Activated T-cell treated with anti-CD3 and anti-CD28 coated beads, Interleukin-2, amount 50 U/mL, for 72 hours (primary cell): ENCODE data around the gene SUSD1. TPM values are rescaled to one million over a fixed set of nuclear protein-coding genes. Genes with fewer than 3 reads are reported as not detected.

Experiments used
- ATAC-seq, 2 donors: fragments of 150-1000 bp; cut with Tn5 transposase; replicated peaks in 1 of 2; 2 replicates each; pipeline ENCODE4 v1.10.0; 2021; ENCODE audit warnings: moderate library complexity in 2 of 2, mild to moderate bottlenecking in 1 of 2
- DNase-seq, 2 donors: peaks; one replicate each; pipeline ENCODE4 v3.0.0; 2021 to 2022; ENCODE audit warnings: mixed read lengths in 1 of 2
- H3K27ac Mint-ChIP-seq: one replicate; pipeline ENCODE4 v1.8.0; 2022; ENCODE audit warnings: mild to moderate bottlenecking, moderate library complexity, mixed read lengths
- H3K27me3 Mint-ChIP-seq: one replicate; pipeline ENCODE4 v1.8.0; 2022; ENCODE audit warnings: low read depth, mixed read lengths
- H3K36me3 Mint-ChIP-seq, 2 donors: one replicate each; pipeline ENCODE4 v1.8.0; 2022; ENCODE audit warnings: mixed read lengths in 2 of 2, mild to moderate bottlenecking in 1 of 2; ENCODE audit not compliant: insufficient read depth in 2 of 2
- H3K4me1 Mint-ChIP-seq: one replicate; pipeline ENCODE4 v1.8.0; 2022; ENCODE audit warnings: low read depth, mixed read lengths
- H3K4me3 Mint-ChIP-seq, 2 donors: one replicate each; pipeline ENCODE4 v1.8.0; 2022; ENCODE audit warnings: mild to moderate bottlenecking in 2 of 2, mixed read lengths in 2 of 2, moderate library complexity in 2 of 2
- H3K9me3 Mint-ChIP-seq, 2 donors: one replicate each; pipeline ENCODE4 v1.8.0; 2022; ENCODE audit warnings: mixed read lengths in 2 of 2
- total RNA-seq, 2 donors: library from RNA; stranded (reverse); gene quantifications; one replicate each; pipeline ENCODE4 v1.2.3, GENCODE V29; 2022

The SUSD1 gene
- total RNA-seq, 2 donors from 2014 or later = 6.6 to 9.9 TPM

DNA sequence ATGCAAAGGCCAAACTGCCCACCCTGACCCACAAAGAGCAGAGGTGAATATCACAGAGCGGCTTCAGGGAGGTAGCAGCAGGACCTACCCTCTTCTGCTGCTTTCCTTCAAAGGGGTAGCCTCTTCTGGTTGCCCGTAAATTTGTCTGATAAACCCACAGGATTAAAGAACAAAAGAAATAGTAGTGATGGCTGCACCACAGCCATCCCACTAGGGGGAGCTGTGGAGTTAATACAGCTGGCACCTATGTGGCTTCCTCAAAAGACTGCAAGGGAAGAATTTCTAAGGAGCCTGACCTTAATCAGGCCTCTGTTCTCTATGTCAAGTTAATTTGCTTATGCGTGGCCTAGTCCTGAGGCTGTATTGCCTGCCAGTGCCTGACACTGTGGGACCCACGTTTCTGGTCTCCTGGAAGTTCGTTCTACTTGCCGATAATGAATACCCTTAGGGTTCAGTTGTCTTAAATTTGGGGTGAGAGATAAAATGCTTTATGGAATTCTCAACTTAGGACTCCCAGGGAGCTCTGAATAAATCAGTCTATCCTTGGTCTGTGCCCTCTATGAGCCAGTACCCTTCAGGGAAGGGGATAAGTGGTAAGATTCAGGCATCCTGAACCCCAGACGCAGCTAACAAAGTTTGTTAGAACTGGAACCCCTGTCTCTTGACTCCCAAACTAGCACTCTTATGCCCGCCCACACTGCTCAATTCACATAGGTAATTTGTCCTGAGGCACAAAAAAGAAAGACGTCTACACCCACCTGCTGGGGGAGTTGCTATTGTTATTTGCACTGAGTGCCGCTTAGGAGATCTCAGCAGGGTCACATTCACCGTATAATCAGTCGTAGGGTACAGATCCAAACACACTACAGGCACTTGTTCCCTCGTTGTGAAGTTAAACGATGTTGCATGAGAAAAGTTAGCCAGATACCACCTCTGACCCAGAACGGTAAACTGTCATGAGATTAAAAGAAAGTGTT, 77.1 kb downstream of the SUSD1 start:
- ATAC-seq (peak; percentile 69 to 78), DNase-seq (peak; percentile 59 to 80)
- H3K9me3 Mint-ChIP-seq = no peaks in the 10 kb centered on the region
- H3K4me3 Mint-ChIP-seq = no peak overlapping the region
- H3K27ac Mint-ChIP-seq = no peak overlapping the region
- H3K36me3 Mint-ChIP-seq = no peaks in the 10 kb centered on the region
- no peaks in the 10 kb centered on the region for H3K27me3 Mint-ChIP-seq
- H3K4me1 Mint-ChIP-seq = peaks cover 21% of the 10 kb centered on the region

DNA sequence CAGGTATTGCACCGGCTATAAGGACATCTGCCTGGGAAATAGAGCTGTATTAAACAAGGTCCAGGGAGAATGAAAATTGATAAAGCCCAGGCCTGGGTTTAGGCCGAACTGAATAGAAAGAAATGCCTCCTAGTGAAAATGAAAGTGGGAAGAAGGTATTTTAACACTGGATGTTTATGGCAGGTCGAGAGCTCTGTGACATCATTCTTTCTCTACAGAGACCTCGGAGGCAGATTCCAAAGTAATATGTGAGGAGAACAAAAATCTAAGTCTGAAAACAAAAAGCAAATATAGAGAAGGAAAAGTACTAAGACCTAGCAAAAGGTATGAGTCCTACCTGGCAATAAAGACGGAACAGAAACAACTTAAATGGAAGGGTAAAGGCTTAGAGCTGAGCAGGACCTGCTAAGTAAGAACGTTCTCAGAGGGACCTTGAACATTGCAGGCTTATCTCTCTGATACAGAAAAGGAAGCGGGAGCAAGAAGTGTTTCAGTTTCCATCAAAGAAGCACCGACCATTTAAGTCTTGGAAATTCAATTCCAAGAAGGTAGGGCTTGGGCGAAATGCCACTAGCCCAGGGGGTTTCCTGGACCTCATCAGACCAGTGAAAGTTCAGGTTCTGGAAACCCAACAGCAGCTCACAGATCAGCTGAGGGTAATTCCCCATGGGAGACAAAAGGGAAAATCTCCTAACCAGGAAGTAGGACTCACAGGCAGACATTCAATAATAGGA, 80.0 kb downstream of the SUSD1 start:
- H3K4me3 Mint-ChIP-seq = peak overlapping the region in 1 of 2 donors; percentile 48

DNA sequence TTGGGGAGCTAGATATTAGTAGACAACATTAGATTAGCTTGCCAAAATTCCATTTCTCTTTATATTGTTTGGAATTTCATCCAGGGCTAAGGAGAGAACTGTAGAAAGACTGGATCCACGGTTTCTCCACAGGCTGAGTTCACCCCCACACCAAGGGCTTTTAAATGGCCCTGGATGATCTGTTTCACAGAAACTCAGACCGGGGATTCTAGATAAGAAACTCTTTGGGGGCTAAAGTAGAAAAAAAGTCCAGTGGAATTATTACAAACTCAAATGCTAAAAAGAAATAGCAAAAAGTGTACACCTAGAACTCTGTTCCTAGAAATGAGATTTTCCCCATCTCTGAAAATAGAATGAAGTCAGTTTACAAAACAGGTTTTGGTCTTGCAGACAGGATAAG, 80.9 kb downstream of the SUSD1 start:
- DNase-seq = no peak
- no peak for ATAC-seq
- Mint-ChIP-seq H3K4me1 (peaks cover 21% of the 10 kb centered on the region), H3K27me3 (no peaks in the 10 kb centered on the region), H3K9me3 (no peaks in the 10 kb centered on the region), H3K36me3 (no peaks in the 10 kb centered on the region), H3K4me3 (no peak overlapping the region), H3K27ac (no peak overlapping the region)

More for the DNA sequence above, 80.0 kb downstream of the SUSD1 start:
- Mint-ChIP-seq H3K27me3 (no peaks in the 10 kb centered on the region), H3K4me1 (peaks cover 21% of the 10 kb centered on the region), H3K9me3 (no peaks in the 10 kb centered on the region), H3K36me3 (no peaks in the 10 kb centered on the region), H3K27ac (peak overlapping the region; percentile 2)
- no peak for ATAC-seq
- no peak for DNase-seq

DNA sequence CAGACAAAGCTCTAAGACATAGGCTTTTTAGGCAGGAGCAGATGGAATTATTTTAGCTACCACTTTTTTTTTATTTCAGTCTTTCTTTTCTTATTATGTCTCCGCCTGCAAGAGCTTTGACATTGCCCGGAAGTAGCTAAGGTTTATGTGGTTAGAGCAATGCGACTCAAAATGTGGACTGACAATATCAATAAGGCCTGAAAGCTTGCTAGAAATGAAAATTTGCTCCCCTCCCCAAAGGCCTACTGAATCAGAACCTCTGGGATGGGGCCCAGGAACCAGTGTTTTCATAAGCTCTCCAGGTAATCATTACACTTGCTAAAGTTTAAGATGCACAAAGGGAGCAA, 81.3 kb downstream of the SUSD1 start:
- peak in 1 of 2 donors; percentile 39 for ATAC-seq
- Mint-ChIP-seq H3K27me3 (no peaks in the 10 kb centered on the region), H3K27ac (peak overlapping the region; percentile 83), H3K9me3 (no peaks in the 10 kb centered on the region), H3K36me3 (no peaks in the 10 kb centered on the region), H3K4me1 (peaks cover 21% of the 10 kb centered on the region), H3K4me3 (peak overlapping the region in 1 of 2 donors; percentile 60)
- no peak for DNase-seq

DNA sequence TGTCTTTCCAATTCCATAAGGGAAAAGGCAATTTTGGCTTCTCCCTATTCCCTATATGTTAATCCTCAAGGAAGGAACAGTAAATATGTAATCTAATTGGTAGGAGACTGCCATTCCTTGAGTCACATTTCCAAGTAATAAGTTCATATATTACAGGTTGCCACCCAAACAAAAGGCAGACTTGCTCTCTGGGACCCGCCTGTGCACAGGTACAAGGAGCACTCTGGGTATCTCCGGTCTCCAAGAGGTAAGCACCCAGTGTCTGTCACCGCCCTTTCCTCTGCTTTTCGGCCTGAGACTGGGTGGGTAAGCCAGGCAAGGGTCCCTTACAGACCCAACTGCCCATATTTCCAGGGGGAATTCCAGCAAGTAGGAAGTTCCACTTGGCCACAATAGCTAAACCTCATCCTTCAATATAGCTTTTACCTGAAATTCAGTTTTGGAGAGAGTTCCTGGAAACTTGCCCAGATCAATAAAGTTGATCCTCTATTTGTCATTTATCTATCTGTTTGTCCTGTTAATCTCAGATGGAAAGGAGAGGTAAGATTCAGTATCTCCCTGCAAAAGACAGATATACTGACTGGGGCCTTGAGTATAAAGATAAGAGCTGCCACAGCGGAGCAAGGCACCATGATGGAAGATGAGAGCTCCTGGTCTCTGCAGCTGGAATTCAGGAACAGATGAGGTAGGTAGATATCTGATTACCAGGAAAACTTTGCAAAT, 81.8 kb downstream of the SUSD1 start:
- Mint-ChIP-seq H3K9me3 (no peaks in the 10 kb centered on the region), H3K4me1 (peaks cover 21% of the 10 kb centered on the region), H3K27ac (peak overlapping the region; percentile 53), H3K27me3 (no peaks in the 10 kb centered on the region), H3K4me3 (no peak overlapping the region), H3K36me3 (no peaks in the 10 kb centered on the region)
- ATAC-seq (no peak), DNase-seq (no peak)

DNA sequence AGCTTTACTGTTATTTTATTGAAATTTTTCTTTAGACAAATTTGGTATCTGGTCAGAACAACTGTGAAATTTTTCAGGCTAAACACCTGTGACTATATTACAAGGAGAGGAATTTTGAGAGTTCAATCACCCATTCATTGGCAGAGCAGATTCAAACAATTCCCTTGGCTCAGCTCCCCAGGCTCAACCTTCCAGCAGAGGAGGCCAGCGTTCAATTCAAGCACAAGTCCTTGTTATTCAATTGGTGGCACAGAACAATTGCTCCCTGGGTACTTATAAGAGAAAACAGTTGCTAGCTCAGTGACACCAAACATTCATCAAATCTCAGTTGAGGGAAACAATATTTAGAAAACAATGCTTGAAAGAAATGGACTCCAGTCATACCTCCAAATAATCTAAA, 83.3 kb downstream of the SUSD1 start:
- DNase-seq (no peak), ATAC-seq (no peak)
- Mint-ChIP-seq H3K27me3 (no peaks in the 10 kb centered on the region), H3K4me3 (no peak overlapping the region), H3K36me3 (no peaks in the 10 kb centered on the region), H3K27ac (no peak overlapping the region), H3K9me3 (no peaks in the 10 kb centered on the region), H3K4me1 (peaks cover 14% of the 10 kb centered on the region)

DNA sequence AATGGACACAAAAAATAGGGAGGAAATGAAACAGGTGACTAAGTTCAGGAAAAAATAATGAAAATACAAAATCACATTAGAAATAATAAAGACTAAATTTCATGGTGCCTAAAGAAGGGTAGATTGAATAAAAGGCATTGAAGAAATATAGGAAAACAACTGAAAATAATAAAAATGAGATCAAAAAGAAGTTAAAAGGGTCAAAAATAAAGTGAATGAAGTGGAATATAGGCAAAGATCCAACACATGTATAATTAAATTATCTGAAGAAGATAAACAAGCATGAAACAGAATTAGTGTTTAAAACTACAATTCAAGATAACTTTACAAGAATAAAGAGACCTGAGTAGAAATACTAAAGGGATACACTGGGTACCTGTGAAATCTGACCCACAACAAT, 87.6 kb downstream of the SUSD1 start:
- H3K36me3 Mint-ChIP-seq = peaks cover 0 to 2% of the 10 kb centered on the region in 2 donors
- DNase-seq (no peak), ATAC-seq (no peak)
- no peaks in the 10 kb centered on the region for H3K27me3 Mint-ChIP-seq
- no peaks in the 10 kb centered on the region for H3K9me3 Mint-ChIP-seq
- H3K27ac Mint-ChIP-seq = peak overlapping the region; percentile 16
- no peaks in the 10 kb centered on the region for H3K4me1 Mint-ChIP-seq
- H3K4me3 Mint-ChIP-seq = no peak overlapping the region

DNA sequence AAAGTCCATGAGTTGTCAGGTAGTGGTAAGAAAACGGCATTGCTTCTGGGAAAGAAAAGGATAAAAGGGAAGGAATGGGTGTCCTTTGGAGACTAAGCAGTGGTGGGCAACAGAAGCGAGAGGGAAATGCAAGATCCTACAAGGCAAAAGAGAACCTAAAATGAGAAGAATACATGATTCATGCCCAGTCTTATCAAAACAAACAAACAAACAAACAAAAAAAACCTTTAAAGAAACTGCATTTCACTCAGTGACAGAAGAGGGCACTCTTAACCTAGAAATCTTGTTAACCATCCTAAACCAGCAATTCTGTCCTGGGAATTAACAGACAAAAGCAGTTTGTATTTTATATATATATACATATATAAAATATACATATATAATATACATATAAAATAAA, 88.5 kb downstream of the SUSD1 start:
- DNase-seq = no peak
- no peaks in the 10 kb centered on the region for H3K4me1 Mint-ChIP-seq
- H3K27me3 Mint-ChIP-seq = no peaks in the 10 kb centered on the region
- H3K27ac Mint-ChIP-seq = no peak overlapping the region
- no peaks in the 10 kb centered on the region for H3K9me3 Mint-ChIP-seq
- no peak overlapping the region for H3K4me3 Mint-ChIP-seq
- ATAC-seq = no peak
- H3K36me3 Mint-ChIP-seq = peaks cover 0 to 2% of the 10 kb centered on the region in 2 donors

DNA sequence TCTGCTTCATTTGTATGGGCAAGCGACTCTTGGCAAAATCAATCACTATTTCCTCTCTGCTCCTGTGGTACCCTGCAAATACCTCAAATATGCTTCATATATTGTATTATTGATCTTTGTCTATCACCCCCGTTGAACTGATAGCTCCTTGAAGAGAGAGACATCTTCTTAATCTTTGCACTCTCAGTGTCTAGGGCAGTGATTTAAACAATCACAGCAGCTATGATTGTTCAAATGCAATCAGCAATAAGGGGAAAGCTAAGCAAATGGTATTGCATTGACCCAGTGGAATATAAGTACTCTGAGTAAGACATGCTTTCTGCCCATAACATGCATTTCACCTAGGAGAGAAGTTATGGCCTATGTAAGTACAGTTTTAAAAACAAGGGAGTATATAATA, 90.2 kb downstream of the SUSD1 start:
- DNase-seq (no peak), ATAC-seq (no peak)
- Mint-ChIP-seq H3K36me3 (peaks cover under 1 to 2% of the 10 kb centered on the region in 2 donors), H3K4me3 (no peak overlapping the region), H3K4me1 (no peaks in the 10 kb centered on the region), H3K9me3 (no peaks in the 10 kb centered on the region), H3K27me3 (no peaks in the 10 kb centered on the region), H3K27ac (no peak overlapping the region)

DNA sequence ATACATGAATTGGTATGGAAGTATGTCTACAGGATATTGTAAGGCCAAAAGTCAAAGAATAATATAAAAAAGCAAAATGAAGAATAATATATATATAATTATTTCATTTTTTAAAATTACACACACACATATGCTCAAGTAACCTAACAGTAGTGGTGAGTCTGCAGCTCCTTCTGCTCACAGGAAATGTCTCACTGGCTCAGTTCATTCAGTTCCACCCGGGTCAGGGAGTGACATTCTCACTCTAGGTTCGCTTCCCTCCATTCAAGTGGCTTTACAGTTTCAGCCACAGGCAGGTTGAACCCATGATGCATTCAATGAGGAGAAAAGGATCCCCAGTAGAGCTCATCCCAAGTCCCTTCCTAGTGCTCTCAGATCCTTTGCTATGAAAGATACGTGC, 90.8 kb downstream of the SUSD1 start:
- Mint-ChIP-seq H3K27me3 (no peaks in the 10 kb centered on the region), H3K4me1 (no peaks in the 10 kb centered on the region), H3K9me3 (no peaks in the 10 kb centered on the region), H3K4me3 (no peak overlapping the region), H3K36me3 (peaks cover 2% of the 10 kb centered on the region in 2 donors), H3K27ac (no peak overlapping the region)
- no peak for ATAC-seq
- DNase-seq = no peak

DNA sequence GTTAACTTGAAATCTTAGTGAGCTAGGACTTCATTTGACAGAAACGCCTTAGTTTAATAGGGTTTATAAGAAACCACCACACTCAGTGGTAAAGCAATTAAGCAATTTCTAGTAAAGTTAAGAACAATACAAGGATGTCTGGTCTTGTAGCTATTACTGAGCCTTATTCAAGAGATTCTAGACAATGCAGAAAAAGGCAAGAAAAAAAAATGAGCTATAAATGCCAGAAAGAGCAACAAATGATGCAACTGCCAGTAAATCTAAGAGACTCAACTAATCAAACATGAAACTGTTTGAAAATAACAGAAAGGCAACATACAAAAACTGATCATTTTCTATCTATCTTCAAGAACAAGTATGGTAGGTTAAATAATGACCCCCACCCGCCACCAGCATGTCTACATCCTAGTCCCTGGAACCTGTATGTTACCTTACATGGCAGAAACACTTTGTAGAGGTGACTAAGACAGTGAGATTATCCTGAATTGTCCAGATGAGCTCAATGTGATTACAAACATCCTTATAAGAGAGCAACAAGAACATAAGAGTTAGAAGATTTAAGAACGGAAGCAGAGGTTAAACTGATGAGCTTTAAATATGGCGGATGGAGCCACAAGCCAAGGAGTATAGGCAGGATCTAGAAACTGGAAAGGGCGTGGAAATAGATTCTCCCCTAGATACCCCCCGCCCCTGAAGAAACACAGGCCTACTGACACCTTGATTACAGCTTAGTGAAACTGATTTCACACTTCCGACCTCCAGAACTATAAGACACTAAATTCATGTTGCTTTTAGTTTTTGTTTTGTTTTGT, 93.0 kb downstream of the SUSD1 start:
- Mint-ChIP-seq H3K4me1 (peaks cover under 1% of the 10 kb centered on the region), H3K4me3 (no peak overlapping the region), H3K36me3 (peaks cover 2% of the 10 kb centered on the region in 2 donors), H3K27me3 (peaks cover under 1% of the 10 kb centered on the region), H3K27ac (no peak overlapping the region), H3K9me3 (no peaks in the 10 kb centered on the region)
- ATAC-seq (no peak), DNase-seq (no peak)

DNA sequence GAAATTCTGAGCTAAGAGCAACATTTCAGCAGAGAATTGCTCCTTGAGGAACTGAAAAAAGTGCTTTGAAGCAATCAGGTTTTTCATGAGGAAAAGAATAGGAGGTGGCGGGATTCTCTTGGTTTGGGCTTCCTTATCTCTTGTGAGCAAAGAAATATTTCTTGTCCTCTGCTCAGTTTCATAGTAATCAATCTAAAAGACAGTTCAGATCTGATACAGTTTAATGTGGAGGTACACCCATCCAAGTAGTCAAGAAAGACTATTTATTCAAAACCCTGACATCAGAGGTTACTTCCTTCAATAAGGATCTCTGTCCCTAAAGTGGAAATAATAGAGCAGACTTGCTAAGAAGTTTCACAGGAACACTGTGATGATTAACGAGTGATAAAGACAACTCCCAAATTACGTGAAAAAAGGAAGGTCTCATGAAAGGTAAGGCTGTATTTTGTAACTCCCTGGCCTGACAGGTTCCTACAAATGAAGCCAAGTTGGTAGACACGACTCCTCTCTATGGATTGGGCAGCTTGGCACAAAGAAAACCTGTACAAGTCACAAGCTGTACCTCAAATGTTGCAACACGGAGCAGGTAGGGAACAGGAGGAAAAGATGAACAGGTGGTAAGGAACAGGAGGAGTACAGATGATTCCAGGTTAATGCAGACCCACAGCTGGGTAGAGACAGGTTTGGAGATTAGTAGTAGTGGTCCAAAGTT, 94.1 kb downstream of the SUSD1 start:
- no peak for DNase-seq
- peaks cover 12% of the 10 kb centered on the region for H3K27me3 Mint-ChIP-seq
- peaks cover 0 to 2% of the 10 kb centered on the region in 2 donors for H3K36me3 Mint-ChIP-seq
- peaks cover 12% of the 10 kb centered on the region for H3K4me1 Mint-ChIP-seq
- no peak overlapping the region for H3K27ac Mint-ChIP-seq
- H3K9me3 Mint-ChIP-seq = no peaks in the 10 kb centered on the region
- no peak overlapping the region for H3K4me3 Mint-ChIP-seq
- ATAC-seq = no peak
